Suppressor macrophage treated with lipopolysaccharide for 4 hours (primary cell): ENCODE measurements around the gene VEZT.
"Not testable (repeated sequence)": the region's sequence is repeated elsewhere in the genome, so short reads cannot be mapped to it uniquely, and the experiment has no call there.

Experiments used
- DNase-seq: peaks from one replicate; pipeline ENCODE4 v3.0.0-alpha.2; 2020

Gene VEZT

DNA sequence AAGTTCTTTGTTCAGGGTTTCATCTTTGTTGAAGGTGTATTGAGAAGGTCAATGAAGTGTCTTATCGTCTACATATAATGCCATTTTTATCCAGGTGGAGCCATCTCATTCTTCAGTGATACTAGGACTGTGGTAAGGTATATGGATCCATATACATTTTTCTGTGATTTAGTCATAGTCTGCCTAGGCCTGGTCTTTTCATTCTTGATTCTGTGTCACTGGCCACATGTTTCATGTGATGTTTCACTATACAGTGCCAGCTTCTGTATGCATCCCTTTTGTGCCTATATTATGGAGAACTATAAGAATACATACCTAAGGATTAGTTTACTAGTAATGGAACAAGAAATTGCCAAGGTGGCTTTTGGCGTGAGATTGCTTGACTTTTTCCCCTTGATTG, 40.5 kb downstream of the VEZT start:
- DNase-seq: no peak

DNA sequence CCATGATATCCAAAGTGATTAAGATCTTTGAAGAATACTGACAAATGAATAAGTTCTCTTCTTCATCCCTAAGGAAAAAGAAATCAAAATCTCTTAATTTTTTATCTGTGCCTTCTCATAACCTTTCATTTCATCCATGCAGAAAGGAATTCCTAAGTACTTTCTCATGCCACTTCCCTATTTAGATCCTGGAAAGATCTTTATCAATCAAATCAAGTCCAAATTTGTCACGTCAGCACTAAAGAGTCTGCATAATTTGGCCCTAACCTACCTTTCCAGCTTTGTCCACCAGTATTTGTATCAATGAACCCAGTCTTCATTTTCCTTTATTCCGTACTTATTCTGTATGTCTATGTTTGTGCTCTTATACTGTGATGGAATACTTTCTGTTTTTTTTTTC, 41.2 kb downstream of the VEZT start:
- no peak for DNase-seq

DNA sequence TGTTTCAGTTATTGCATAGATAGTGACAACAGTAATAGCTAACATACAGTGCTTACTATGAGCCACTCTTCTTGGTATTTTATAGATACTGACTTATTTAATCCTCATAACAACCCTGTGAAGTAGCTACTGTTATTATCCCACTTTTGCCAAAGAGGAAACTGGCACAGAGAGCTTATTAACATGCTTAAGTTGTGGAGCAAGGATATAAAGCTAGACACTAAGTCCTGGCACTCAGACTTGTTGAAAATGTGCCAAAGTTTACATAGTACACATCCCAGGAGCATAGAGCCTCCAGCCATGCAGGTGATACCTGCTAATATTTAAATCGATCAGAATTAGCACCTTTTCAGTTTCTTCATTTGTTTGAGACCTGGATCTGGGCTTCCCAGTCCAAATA, 41.8 kb downstream of the VEZT start:
- DNase-seq: no peak

DNA sequence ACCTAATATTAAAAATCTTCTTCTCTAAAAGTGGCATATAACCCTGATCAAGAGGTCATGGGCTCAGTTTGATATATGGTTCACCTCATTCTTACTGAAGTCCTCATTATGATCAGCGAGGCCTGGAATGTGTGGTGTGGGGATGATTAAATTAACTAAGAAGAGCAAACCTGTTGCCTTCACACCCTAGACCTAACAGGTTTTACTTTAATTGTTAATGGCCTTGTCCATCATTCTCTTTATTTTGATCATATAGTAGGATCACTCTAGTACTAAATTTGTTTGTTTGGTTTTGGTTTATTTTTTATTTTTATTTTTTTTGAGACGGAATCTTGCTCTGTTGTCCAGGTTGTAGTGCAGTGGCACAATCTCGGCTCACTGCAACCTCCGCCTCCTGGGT, 43.5 kb downstream of the VEZT start:
- no peak for DNase-seq

DNA sequence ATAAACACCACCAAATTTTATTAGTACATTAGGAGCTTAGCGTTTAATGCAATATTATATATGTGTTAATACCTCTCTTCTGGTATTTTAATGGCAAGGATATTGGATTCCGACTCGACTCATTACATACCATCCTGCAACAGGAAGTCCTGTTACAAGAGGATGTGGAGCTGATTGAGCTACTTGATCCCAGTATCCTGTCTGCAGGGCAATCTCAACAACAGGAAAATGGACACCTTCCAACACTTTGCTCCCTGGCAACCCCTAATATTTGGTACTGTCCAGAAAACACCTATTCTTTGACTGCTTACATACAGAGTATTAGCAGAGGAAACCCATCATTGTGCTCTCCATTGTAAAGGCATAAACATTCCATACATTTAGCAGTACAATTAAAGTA, 45.2 kb downstream of the VEZT start:
- no peak for DNase-seq

DNA sequence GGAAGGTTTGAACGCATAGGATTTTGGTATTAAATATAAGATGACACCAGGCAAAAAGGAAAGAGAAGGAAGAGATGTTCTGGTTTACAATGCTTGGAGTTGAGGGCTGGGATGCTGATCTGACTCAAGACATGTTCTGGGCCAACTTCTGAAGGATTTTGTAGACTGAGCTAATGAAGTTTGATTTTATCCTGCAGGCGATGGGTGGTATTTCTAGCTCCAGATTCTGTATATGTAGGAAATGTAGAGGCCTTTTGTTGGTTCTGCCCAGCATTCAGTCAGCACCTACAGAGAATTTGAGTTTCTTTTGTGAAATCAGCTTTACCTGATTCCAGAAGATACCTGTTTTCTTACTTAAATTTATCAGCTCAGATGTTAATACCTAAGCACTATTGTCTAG, 48.2 kb downstream of the VEZT start:
- DNase-seq: no peak

DNA sequence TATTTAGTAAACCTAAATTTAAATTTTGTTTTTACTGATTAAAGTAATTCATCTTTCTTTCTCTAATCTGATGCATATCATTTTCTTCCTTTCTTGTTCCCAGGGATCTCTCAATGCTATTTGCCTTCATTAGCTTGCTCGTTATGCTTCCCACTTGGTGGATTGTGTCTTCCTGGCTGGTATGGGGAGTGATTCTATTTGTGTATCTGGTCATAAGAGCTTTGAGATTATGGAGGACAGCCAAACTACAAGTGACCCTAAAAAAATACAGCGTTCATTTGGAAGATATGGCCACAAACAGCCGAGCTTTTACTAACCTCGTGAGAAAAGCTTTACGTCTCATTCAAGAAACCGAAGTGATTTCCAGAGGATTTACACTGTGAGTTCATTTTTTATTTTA, 48.6 kb downstream of the VEZT start:
- no peak for DNase-seq

DNA sequence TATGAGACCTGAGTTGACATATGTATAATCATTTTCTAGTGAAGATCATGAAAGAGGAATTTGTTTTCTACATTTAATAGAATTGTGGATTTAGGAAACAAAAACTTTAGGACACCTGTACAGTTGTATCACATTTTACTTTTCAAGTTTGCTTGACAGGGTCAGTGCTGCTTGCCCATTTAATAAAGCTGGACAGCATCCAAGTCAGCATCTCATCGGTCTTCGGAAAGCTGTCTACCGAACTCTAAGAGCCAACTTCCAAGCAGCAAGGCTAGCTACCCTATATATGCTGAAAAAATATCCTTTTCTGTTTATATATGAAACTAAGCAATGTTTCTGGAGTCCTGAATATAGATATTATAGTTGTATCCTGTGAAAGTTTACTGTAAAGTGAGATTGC, 52.3 kb downstream of the VEZT start:
- no peak for DNase-seq

DNA sequence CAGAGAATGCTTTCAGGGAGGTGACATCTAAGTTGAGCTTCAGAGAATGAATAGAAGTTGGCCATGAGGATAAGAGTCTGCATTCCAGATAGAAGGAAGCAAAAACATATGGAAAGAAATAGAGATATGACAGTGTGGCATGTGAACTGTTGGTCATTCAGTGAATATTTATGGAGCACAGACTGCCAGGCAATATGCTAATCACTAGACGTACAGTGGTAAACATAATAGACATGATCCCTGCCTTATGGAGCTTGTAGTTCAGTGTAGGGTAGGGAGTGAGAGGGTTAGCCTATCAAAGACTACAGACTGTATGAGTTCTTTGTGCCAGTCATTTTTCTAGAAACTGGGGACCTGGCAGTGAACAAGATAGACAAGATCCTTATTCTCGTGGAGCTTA, 53.9 kb downstream of the VEZT start:
- DNase-seq: no peak

DNA sequence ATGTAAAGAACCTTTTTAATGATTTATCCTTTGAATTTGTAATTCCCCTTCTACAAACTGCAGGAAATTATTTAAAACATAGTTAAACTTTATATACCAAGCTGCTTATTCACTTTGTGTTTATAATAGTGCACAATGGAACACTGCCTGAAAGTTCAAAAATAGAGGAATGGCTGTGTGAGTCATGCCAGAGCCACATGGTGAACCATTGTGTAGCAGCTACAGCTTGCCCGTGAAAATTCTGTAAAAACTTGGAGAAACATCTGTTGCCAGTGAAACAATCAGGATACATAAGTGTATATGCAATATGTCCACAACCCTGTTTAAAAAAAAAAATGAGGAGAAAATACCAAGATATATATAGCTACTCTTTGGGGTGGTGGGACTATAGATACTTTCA, 59.5 kb downstream of the VEZT start:
- DNase-seq: no peak

DNA sequence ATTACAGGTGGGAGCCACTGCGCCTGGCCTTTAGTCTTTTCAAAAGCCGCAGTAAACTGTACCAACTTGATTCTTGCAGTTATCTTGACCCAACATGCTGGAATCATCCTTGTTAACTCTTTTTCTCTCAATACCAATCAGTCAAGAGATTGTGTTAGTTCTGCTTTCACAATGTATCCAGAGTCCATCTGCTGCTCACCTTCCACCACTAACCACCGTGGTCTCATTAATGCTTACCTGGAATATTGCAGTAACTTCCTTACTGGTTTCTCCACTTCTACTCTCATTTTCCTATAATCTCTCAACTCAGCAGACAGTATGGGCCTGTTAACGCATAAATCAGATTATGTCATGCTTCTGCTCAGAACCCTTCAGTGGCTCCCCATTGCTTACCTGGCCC, 62.2 kb downstream of the VEZT start:
- no peak for DNase-seq

DNA sequence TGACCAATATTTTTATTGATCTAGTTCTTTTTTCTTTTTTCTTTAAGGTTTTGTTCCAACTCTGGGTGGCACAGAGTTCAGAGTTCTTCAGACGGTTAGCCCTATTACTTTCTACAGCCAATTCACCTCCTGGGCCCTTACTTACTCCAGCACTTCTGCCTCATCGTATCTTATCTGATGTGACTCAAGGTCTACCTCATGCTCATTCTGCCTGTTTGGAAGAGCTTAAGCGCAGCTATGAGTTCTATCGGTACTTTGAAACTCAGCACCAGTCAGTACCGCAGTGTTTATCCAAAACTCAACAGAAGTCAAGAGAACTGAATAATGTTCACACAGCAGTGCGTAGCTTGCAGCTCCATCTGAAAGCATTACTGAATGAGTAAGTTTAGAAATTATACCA, 64.7 kb downstream of the VEZT start:
- DNase-seq: no peak

DNA sequence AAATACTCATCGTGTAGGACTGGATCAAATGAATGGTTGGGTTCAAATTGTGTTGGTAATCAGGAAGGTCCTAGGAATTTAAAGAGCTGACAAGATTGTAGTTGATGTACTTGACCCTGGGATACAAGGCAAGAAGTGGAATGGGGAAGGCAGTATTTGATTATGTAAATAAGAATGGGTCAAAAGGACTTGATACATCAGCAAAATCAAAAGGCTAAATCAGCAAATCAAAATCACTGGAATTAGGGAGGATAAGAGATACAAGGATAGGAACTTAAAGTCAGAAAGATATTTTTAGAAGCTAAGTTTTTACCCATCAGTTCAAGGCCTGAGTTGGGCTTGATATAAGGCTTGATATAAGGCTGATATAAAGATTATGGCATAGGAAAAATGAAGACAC, 65.8 kb downstream of the VEZT start:
- no peak for DNase-seq

DNA sequence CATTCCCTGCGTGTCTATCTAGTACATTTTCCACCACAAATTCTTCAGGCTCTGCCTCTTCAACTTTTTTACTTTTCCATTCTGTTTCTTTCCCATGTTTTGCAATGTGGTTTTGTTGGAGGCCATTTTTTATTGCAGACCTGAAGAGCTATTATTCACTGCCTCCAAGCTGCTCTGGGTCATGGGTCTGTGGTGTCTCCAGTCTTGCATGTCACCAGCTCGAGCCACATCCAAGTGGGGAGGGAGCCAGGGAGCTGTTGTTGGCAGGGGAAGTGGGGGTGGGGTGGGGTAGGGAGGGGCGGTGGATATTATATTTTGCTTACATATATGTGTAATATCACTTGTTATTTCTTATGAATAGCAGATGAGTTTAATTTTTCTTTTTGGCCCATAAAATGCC, 69.1 kb downstream of the VEZT start:
- no peak for DNase-seq

DNA sequence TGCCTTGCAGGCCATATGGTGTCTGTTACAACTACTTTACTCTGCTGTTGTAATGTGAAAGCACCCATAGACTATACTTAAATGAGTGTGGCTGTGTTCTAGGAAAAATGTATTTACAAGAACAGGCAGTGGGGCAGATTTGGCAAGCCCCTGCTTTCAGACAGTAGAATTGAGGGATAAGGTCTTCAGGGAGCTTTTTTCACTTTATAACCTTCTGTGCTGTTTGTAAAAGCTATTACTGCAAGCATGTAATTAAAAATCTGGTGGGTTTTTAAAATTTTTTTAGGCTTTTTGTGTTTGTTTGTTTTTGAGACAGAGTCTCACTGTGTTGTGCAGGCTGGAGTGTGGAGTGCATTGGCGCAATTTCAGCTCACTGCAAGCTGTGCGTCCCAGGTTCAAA, 73.9 kb downstream of the VEZT start:
- DNase-seq: no peak

DNA sequence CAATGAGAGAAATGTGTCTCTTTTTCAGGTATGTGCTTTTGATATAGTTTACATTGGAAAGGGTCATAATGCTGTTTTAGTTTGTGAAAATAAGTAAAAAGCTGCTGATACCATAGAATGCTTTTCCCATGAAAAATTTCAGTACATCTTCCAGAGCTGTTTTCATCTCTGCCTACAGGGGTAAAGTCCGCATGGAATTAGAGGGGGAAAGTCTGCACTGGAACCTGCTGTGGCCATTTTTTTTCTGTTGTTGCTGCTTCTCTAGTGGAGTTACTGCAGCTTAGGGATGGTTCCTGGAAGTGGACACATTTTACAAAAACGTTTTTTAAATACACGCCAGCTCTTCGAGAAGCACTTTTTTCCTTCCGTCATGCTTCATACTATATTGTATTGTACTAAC, 81.3 kb downstream of the VEZT start:
- DNase-seq: no peak

DNA sequence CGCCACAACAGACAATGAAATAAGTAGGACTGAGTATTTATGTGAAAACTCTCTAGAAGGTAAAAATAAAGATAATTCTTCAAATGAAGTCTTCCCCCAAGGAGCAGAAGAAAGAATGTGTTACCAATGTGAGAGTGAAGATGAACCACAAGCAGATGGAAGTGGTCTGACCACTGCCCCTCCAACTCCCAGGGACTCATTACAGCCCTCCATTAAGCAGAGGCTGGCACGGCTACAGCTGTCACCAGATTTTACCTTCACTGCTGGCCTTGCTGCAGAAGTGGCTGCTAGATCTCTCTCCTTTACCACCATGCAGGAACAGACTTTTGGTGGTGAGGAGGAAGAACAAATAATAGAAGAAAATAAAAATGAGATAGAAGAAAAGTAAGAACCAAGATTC, 82.7 kb downstream of the VEZT start:
- no peak for DNase-seq

DNA sequence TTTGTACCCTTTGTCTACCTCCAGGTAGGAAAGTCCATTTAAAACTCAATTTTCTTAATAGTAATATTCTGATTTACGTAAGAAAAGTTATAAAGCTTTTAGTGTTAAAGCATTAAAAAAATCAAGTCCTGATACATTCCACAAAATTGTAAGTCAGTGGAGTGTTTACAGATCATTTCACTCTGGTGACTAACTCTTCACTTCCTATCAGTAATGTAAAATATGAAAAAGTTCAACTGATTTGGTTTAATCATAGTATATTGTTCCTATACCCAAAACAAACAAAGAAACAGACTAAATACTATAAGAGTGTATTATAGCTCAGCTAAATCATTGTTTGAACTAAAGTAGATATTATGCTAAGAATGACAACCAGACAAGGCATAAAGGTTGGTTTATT, 85.9 kb downstream of the VEZT start:
- no peak for DNase-seq

DNA sequence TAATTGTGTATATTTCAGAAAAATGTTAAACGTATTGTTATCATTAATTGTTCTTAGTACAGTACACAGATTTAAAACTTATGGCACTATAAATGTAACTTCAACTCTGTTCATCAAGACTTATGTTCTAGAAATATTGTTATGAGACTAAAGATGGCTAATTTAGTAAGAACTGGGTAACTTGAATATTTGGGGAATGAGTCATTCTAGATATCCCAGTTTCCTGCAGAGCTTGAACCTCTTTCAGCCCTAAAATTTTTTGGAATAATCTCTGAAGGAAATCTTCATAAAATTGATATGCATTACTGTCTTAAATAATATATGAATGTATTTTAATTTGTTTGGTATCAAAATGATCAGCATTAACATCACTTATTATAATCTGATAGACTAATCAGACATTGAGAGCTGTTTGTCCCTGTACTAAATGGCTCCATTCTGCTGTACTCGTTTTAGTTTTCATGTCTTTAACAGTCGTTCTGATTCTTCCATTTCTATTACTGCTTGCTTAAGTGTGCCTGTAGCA, 87.1 kb downstream of the VEZT start:
- no peak for DNase-seq

DNA sequence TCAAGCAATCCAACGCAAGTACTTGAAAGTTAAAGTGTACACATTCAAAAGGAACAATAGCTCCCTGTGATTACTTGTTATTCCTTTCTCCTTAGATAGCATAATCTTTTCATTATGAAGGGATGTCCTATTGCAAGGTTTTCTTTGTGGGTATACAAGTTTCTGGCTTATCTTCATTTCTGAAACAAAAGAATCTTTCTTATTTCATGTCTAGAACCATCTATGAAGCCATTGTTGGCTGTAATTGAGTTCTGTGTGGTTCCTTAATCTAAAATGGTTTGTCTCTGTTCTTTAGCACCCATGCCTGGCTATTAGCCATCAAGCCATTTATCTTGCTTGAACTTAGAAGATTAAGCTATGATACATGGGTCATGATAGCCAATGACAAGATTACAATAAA, 95.0 kb downstream of the VEZT start:
- DNase-seq: no peak

DNA sequence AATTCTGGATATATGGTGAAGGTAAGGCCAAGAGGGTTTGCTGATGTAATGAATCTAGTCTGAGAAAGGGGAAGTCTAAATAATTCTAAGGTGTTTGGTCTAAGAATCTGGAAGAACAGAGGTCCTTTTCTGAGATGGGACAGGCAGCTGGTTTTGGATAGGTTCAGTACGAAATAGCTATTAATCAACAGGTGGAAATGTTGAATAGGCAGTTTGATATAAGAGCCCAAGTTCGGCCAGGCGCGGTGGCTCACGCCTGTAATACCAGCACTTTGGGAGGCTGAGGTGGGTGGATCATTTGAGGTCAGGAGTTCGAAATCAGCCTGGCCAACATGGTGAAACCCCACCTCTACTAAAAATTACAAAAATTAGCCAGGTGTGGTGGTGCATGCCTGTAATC, 97.1 kb downstream of the VEZT start:
- not testable (repeated sequence) for DNase-seq

DNA sequence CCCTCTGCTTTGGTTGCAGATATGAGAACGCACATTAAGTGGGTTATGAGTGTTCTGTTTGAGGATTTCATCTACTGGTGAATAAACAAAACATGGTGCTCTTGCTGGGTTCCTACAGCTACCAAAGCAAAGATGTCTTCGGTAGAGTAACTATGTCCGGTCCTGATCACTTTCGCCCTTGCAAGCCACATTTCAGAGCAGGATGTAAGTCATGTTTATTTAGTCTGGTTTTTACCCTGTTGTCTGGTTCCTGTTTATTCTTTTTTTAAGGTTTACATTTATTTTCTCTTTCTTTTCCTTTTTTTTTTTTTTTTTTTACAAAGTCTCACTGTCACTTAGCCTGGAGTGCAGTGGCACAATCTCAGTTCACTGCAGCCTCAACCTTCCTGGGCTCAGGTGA, 99.2 kb downstream of the VEZT start:
- no peak for DNase-seq

DNA sequence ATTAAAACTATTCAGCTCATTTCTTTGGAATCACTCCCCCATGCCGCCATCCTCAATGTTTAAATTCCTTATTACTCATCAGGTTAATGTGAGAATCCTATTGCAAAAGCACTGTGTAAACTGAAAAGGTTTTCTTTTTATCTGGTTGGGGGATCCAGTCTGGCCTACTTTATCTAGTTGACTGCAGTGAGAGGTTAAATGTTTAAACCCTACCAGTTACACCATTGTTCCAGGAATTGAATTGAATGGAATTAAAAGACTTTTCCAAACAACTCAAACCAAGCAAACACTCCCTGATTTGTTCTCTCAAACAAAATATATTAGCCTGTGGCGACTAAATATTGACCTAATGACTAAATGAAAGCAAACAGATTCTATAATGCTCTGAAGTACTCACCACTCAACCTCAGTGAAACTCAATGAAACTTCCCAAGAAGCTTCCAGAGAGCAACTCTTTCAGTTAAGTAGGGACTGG, 100.5 kb downstream of the VEZT start:
- DNase-seq: no peak

DNA sequence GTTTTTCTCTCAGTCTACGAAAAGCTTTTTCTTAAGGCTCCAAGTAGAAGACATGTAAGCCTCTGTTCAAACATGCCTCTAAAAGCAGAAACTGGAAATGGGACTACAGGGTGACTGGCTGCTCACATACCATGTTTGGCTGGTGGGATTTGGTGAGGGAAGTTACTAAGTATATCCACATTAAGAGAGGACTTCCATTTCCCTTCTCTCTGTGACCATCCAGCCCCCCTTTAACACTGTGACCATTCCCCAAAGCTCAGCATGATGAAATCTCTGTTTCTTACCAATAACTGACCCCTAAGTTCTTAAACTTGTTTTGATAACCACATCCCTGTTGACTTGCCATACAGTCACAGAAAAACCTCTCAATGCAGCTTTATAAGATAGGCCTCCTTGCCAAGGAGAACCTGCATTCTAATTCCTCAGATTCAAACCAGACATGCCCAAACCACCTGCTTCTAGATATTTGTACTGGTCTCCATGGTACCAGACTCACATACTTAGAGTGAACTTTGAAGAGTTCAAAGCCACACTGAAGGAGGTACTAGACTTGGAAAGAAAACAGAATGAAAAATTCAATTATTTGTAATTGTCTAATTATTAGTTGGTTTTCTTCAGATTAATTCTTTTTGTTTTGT, 102.2 kb downstream of the VEZT start:
- no peak for DNase-seq

DNA sequence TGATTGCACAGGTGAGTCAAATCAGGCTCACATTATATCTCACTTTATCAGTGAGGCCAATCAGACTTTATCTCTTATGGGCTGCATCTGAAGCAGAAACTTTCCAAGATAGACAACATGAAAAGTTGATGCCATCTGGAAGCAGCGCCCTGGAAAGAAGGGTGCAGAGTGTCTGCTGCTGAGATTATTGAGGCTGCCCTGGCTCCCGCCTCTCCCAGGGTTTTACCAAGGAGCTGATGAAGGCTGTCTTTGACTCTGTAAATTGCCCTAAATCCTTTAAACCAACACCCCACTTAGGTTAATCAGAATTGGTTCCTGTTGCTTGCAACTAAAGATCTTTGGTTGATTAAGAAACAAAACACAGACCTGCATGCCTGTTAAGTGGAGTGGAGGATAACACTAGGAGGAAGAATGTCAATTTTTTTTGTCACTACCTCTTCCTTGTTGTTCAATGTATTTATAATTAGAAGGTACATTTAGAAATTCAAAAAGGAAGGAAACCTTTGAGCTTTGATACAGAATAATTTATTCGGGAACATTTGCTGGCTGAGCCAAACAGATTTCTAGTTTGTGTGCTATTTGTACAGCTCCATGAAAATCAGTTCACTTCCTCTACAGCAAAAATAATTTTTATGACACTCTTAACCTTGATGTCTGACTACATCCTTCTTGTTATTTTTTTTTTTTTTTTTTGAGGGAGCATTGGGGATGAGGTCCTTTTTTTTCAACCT, 104.1 kb downstream of the VEZT start:
- DNase-seq: no peak
